ENCODE data around the gene NRL.

The NRL gene

DNA sequence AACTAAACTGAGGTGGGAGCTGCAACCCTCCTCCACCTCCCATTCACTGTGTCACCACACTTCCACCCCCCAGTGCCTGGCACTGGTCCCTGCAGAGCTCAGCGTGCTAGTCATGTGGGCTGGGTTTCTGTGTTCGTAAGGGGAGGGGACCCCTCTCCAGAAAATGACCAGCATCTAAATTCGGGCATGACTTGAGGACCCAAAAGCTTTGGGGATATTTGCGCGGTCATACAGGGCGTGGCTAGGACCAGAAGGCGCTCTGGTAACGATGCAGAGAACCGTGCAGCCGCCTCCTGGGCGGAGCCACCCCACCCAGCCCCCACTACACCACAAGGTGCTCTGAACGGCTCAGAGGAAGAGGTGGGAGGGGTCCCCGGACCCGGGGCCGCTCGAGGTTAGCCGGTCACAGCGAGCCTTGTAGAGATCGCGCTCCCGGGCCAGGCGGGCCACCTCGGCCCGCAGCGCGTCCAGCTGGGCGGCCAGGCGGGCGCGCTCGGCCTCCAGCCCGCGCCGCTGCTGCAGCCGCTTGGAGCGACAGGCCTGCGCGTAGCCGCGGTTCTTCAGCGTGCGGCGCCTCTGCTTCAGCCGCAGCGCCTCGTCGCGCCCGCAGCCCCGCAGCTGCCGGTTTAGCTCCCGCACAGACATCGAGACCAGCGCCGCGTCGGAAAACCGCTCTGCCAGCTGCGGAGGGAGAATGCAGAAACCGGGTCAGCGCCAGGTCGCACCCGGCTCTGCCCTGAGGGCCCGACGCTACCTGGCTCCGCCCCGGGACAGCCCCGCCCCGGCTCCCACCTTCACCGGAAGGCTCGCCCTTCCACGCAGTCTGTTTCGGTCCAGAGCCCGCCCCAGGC lies 33.6 kb downstream of the NRL start:
- peak; percentile 73 for DNase-seq

GRCh38 chr14:24080142-24080530 lies 34.6 kb downstream of the NRL start:
- no peak for DNase-seq

- no peak for DNase-seq
Observed at GRCh38 chr14:24079491-24080141, 35.1 kb downstream of the NRL start.

DNA sequence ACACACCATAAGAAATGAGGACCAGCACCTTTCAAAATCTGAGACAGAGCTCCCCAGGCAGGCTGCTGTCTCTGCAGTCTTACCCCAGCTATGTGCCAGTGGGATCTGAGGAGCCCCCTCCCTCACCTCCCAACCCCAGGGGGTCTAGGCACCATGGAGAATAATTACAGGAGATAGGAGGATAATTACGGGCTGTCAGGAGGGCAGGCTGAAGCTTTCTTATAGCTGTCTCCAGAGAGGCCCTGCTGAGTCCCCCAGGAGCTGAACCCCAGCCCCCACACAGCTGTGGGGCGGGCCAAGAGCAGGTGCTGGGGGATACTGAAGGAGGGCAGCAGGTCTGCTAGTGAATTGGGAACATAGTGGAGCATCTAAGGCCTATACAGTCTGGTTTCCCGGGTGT lies 36.6 kb downstream of the NRL start:
- DNase-seq, result no peak

GRCh38 chr14:24077086-24077485 lies 37.7 kb downstream of the NRL start:
- DNase-seq, result no peak

DNA sequence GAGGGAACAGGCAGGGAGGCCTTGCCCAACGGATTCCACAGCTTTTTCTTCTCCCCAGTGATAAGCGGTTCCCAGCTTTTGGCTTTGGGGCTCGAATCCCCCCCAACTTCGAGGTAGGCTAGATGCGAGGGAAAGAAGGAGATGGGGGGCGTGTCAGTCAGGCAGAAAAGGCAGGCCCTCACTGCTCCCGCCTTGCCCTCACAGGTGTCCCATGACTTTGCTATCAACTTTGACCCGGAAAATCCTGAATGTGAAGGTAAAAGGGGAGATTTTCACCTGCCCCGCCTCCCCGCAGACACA lies 38.5 kb downstream of the NRL start:
- no peak for DNase-seq

DNA sequence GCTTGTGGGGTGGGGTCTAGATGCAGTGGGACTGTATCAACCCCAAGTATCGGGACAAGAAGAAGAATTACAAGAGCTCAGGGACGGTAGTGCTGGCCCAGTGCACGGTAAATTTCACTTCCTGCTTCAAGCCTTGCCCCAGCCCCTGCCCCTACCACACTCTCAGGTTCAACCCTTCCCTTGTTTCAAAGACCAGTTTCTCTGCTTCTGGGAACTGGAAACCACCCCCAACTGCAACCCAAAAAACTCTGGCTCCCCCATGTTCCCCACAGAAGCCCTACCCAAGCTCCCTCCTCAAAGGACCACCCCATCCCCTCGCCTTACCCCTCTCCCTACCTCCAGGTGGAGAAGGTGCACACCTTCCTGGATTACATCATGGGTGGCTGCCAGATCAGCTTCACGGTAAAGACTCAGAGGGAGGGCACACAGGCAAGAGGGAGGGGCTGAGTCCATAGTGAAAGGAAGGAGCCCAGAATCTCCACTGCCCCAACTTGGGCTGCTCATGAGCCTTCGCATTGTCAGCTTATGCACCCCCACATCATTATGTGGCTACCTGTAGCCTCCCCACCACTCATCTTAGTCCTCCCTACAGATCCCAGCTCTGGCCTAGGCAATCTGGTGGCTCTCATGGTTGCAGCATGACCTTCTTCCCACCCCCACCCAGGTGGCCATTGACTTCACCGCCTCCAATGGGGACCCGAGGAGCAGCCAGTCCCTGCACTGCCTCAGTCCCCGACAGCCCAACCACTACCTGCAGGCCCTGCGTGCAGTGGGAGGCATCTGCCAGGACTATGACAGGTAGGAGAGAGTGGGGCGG lies 39.1 kb downstream of the NRL start:
- no peak for DNase-seq

- no peak for DNase-seq
Observed at GRCh38 chr14:24074625-24075484, 39.9 kb downstream of the NRL start.

GRCh38 chr14:24072881-24073877 lies 41.6 kb downstream of the NRL start:
- no peak for DNase-seq

DNA sequence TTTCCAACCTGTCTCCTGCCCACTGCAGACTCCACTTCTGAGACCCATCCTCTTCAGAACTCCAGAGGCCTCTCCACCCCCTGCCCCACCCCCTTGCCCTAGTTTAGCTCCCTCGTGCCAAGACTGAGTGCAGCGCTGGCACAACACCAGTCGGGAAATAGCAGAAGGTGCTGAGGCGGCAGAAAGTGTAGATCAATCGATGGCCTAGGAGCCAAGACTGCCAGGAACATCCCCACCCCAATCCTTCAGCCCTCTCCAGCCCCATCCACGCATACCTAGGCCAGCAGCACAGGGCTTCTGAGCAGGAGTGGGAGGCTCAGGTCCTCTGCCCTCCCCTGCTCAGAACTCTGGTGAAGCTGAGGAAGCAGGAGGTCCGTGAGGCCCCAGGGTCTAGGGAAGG lies 42.3 kb downstream of the NRL start:
- no peak for DNase-seq

GRCh38 chr14:24071836-24072430 lies 42.8 kb downstream of the NRL start:
- DNase-seq, result no peak

GRCh38 chr14:24071144-24071697 lies 43.5 kb downstream of the NRL start, which contains the start of gene CPNE6:
TSS of gene CPNE6 (plus strand) at chr14:24071562. CDS start at chr14:24072937, 1,375 bp downstream.
- no peak for DNase-seq

GRCh38 chr14:24070285-24071143 lies 44.2 kb downstream of the NRL start:
- no peak for DNase-seq

DNA sequence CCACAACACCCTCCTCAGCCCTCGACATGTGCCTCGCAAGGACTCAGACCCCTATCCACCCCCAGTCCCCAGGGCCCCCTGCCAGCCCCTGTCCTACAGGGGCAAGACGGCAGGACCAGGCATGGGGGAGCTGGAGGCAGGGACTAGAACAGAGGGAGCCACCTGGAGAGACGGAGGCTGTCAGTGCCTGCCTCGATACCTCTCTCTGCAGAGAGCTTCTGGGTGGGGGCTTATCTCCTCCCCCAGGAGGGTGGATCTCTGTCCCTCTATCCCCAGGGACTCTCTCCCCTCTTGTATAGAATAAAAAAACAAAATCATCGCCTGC lies 45.4 kb downstream of the NRL start:
- no peak for DNase-seq

DNA sequence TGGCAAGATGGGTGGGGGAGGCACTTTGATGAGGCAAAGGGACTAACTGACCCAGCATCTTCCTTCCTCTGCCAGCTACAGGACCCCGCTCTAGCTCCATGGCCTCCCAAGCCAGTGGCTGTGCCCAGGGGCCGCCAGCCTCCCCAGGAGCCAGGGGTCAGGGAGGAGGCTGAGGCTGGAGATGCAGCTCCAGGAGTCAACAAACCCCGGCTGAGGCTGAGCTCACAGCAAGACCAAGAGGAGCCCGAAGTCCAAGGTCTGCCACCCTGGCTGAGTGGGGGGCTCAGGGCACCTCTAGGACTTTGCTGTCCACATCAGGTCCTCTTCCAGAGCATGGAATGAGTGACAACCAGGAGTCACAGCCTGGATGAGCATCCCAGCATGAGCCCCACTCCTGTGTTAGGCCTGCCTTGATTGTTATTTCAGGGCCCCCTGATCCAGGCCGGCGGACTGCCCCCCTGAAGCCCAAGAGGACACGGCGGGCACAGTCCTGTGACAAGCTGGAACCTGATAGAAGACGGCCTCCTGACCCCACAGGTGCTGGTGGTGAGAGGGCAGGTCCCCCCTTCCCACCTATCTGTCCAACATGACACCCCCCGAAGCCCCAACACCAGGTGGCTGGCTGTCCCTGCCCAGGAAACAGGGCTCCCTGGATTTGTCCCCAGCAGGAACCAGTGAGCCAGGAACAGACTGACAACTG lies 45.9 kb downstream of the NRL start:
- DNase-seq, result no peak

DNA sequence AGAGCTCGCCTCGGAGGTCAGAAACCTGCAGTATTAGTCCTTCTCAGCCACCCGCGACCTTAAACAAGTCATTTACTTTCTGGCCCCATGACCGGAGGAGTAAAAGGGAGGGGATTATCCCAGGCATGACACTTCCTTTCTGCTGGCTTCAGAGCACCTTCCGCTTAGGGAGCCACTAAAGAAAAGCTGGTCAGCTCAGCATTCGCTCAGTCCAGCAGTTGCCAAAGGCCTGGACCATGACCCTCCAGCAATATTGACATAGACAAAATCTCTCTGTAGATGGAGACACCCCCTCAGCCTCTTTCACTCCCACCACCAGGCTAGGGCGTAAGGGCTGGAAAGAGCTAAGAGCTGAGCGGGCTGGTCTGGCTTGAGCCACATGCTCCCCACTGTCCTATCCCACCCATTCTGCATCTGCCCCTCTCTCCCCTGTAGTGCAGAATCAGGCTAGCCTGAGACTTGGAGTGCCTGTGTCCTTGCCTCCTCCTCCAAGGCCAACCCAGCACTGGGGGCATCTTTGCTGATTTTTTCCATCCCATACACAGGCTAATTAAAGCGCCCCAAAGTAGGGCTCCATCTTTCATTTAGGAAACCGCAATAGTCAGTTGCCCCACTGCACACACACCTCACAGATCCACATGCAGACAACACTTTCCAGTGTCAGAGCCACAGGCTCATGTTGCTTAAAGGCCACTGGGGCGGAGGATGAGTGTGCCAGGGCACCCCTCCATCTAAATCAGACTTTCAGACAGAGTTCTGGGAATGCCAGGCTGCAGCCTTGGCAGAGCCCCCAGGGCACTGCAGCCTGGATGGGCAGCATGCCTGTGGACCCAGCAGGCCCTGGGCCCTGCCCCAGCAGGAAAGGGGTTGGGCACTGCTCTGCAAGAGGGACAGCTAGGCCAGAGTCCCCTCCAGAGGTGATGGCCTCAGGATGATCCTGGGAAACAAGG lies 47.3 kb downstream of the NRL start:
- no peak for DNase-seq

DNA sequence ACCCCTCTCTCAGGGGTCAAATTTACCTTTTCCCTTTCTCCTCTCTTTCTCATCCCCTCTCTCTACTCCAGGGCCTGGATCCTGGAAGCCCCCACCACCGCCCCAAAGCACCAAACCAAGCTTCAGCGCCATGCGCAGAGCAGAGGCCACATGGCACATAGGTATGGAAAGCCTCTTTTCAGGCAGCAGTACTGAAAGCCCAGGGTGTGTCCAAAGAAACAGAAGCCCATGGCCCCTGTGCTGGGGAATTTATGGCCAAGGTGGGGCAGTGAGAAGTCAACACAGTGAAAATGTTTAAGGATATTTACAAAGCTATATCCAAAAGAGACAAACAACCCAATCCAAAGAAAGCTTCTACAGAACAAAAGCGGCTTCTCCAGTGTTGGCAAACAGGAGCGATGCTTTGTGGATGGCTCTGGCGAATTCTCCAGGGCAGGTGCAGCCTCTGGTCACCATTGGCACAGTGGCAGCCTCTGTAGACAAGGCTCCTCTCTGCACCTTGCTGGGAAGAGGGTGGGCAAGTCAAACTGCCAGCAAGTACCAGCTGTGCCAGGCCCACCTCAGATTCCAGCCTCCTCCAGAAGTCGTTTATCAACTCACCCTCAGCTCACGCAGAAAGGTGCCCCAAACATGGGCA lies 48.1 kb downstream of the NRL start:
- DNase-seq, result no peak

- no peak for DNase-seq
Observed at GRCh38 chr14:24065408-24065807, 49.3 kb downstream of the NRL start.
